K562 (cell line): Measurements from ENCODE around the gene ZFAND5. TPM values are rescaled to one million over a fixed set of nuclear protein-coding genes. Genes with fewer than 3 reads are reported as not detected.

Experiments used
- polyA plus RNA-seq, 8 experiments: library from polyadenylated mRNA; depleted of rRNA in 4 of 8; stranded (reverse) in 5 of 8; unstranded in 3 of 8; fragments of >200 nt; fragmentation: Nextera tagmentation in 2 of 8; fragmentation: Illumina TruSeq in 1 of 8; extraction: Ambion mirVana in 2 of 8; extraction: Trizol in 1 of 8; gene quantifications; 2 replicates each; pipeline versions ENCODE4 v1.2.1 to v1.2.3, GENCODE V29; 2011 to 2014; ENCODE audit warnings: inconsistent platforms in 1 of 8, missing spikeins in 1 of 8
- total RNA-seq, 7 experiments: library from RNA; depleted of rRNA in 6 of 7; stranded (reverse); fragments of >200 nt in 6 of 7; fragmentation: Illumina TruSeq in 2 of 7; extraction: Trizol in 2 of 7; gene quantifications; 2 replicates each; pipeline versions ENCODE4 v1.2.1 to v1.2.3, GENCODE V29; 2011 to 2021; ENCODE audit warnings: low replicate concordance in 1 of 7
- TF ChIP-seq, protein P1 (sequence below), 2 experiments: fragments of 450-650 bp; formaldehyde crosslinking in 1 of 2; IDR thresholded peaks; 2 replicates each; pipeline versions ENCODE4 v1.4.0 to v1.6.1; 2014 to 2020; ENCODE audit warnings: mild to moderate bottlenecking in 2 of 2, borderline replicate concordance in 1 of 2, low read depth in 1 of 2
- TF ChIP-seq, protein P2 (sequence below): fragments of 250-450 bp; sonication (Bioruptor Pico); IDR thresholded peaks from 2 replicates; pipeline ENCODE4 v1.5.0; 2022; ENCODE audit warnings: mild to moderate bottlenecking

Gene ZFAND5
- total and polyA plus RNA-seq, 9 of the 15 experiments (the other 6 are each of a cell fraction or from before 2014, with no cell fraction given): 12.7 to 64.2 (median 34.5) TPM

DNA sequence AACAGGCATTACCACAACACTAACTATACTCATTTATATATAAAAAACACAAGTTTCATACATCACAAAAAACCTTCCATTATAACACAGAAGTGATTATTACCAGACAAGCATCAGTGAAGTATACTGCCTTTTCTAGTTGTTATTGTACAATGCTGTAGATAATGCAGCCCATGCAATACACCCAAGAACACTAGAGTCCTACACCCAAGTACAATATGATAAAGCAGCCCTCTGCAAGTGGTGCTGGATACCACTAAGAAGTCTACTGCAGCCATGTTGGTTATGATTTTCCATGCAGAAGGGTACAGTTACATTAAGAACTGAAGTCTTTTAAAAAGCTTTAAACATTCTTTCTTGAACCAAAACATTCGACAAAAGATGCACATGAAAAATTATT is 10.3 kb downstream of the ZFAND5 start (continued):
- TF ChIP-seq, protein P1, sequence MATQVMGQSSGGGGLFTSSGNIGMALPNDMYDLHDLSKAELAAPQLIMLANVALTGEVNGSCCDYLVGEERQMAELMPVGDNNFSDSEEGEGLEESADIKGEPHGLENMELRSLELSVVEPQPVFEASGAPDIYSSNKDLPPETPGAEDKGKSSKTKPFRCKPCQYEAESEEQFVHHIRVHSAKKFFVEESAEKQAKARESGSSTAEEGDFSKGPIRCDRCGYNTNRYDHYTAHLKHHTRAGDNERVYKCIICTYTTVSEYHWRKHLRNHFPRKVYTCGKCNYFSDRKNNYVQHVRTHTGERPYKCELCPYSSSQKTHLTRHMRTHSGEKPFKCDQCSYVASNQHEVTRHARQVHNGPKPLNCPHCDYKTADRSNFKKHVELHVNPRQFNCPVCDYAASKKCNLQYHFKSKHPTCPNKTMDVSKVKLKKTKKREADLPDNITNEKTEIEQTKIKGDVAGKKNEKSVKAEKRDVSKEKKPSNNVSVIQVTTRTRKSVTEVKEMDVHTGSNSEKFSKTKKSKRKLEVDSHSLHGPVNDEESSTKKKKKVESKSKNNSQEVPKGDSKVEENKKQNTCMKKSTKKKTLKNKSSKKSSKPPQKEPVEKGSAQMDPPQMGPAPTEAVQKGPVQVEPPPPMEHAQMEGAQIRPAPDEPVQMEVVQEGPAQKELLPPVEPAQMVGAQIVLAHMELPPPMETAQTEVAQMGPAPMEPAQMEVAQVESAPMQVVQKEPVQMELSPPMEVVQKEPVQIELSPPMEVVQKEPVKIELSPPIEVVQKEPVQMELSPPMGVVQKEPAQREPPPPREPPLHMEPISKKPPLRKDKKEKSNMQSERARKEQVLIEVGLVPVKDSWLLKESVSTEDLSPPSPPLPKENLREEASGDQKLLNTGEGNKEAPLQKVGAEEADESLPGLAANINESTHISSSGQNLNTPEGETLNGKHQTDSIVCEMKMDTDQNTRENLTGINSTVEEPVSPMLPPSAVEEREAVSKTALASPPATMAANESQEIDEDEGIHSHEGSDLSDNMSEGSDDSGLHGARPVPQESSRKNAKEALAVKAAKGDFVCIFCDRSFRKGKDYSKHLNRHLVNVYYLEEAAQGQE (IDR thresholded peaks at IDR 0.05; ENCODE audit: borderline replicate concordance): no peak
- TF ChIP-seq, protein P1 (CRISPR knock-in tag; IDR thresholded peaks at IDR 0.05; ENCODE audit: low read depth): no peak
- TF ChIP-seq, protein P2, sequence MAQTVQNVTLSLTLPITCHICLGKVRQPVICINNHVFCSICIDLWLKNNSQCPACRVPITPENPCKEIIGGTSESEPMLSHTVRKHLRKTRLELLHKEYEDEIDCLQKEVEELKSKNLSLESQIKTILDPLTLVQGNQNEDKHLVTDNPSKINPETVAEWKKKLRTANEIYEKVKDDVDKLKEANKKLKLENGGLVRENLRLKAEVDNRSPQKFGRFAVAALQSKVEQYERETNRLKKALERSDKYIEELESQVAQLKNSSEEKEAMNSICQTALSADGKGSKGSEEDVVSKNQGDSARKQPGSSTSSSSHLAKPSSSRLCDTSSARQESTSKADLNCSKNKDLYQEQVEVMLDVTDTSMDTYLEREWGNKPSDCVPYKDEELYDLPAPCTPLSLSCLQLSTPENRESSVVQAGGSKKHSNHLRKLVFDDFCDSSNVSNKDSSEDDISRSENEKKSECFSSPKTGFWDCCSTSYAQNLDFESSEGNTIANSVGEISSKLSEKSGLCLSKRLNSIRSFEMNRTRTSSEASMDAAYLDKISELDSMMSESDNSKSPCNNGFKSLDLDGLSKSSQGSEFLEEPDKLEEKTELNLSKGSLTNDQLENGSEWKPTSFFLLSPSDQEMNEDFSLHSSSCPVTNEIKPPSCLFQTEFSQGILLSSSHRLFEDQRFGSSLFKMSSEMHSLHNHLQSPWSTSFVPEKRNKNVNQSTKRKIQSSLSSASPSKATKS (CRISPR knock-in tag): no peak
